ENCODE data around the gene XXYLT1. TPM values are rescaled to one million over a fixed set of nuclear protein-coding genes. Genes with fewer than 3 reads are reported as not detected.

Gene XXYLT1
- total and polyA plus RNA-seq, 12 donors: 6.2 to 14.6 (median 9.3) TPM

- H3K9me3 ChIP-seq (replicated peaks in 1 of 3): no peaks in the 10 kb centered on the region
- no peaks in the 10 kb centered on the region for H3K27me3 ChIP-seq
- 95 to 100% (median 98%) methylated on average over 3 of the region's 3 CpGs; no CpG with 5 or more reads in 1 of the 4 donors for WGBS, 4 donors
- H3K4me1 ChIP-seq (replicated peaks in 1 of 2): peaks cover 30 to 41% of the 10 kb centered on the region in 2 donors
- peak overlapping the region in 1 of 5 donors; percentile 85 for H3K27ac ChIP-seq
- intact Hi-C loops (cut with DNase I): no loop called here
- no peak overlapping the region for H3K4me3 ChIP-seq
- H3K36me3 ChIP-seq (replicated peaks in 1 of 2): no peaks in the 10 kb centered on the region
- TF ChIP-seq, protein P1, sequence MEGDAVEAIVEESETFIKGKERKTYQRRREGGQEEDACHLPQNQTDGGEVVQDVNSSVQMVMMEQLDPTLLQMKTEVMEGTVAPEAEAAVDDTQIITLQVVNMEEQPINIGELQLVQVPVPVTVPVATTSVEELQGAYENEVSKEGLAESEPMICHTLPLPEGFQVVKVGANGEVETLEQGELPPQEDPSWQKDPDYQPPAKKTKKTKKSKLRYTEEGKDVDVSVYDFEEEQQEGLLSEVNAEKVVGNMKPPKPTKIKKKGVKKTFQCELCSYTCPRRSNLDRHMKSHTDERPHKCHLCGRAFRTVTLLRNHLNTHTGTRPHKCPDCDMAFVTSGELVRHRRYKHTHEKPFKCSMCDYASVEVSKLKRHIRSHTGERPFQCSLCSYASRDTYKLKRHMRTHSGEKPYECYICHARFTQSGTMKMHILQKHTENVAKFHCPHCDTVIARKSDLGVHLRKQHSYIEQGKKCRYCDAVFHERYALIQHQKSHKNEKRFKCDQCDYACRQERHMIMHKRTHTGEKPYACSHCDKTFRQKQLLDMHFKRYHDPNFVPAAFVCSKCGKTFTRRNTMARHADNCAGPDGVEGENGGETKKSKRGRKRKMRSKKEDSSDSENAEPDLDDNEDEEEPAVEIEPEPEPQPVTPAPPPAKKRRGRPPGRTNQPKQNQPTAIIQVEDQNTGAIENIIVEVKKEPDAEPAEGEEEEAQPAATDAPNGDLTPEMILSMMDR (IDR thresholded peaks at IDR 0.05): no peak
- TF ChIP-seq POLR2A (IDR thresholded peaks at IDR 0.05): no peak
- DNase-seq: peak in 2 of 7 donors; percentile 11 to 42
Measured at GRCh38 chr3:195224980-195225580, 45.9 kb downstream of the XXYLT1 start.

- DNase-seq: peak in 3 of 7 donors; percentile 11 to 42 (median 15)
- H3K4me3 ChIP-seq: no peak overlapping the region
- intact Hi-C loops (cut with DNase I): no loop called here
- no peaks in the 10 kb centered on the region for H3K27me3 ChIP-seq
- no peak for TF ChIP-seq POLR2A (IDR thresholded peaks at IDR 0.05)
- TF ChIP-seq, protein P1 (IDR thresholded peaks at IDR 0.05): no peak
- no peaks in the 10 kb centered on the region for H3K9me3 ChIP-seq (replicated peaks in 1 of 3)
- 88 to 99% (median 90%) methylated on average over 8 to 12 of the region's 12 CpGs for WGBS, 4 donors
- peak overlapping the region in 4 of 5 donors; percentile 15 to 89 (median 74) for H3K27ac ChIP-seq
- no peaks in the 10 kb centered on the region for H3K36me3 ChIP-seq (replicated peaks in 1 of 2)
- H3K4me1 ChIP-seq (replicated peaks in 1 of 2): peaks cover 33 to 45% of the 10 kb centered on the region in 2 donors
Measured at GRCh38 chr3:195224156-195224979, 46.6 kb downstream of the XXYLT1 start.

GRCh38 chr3:195221876-195222617 lies 48.9 kb downstream of the XXYLT1 start:
- Histone ChIP-seq H3K27ac (peak overlapping the region; percentile 15 to 89 (median 59)), H3K4me1 (replicated peaks in 1 of 2) (peaks cover 33 to 45% of the 10 kb centered on the region in 2 donors), H3K36me3 (replicated peaks in 1 of 2) (no peaks in the 10 kb centered on the region), H3K4me3 (no peak overlapping the region), H3K9me3 (replicated peaks in 1 of 3) (no peaks in the 10 kb centered on the region), H3K27me3 (no peaks in the 10 kb centered on the region)
- TF ChIP-seq POLR2A (IDR thresholded peaks at IDR 0.05): no peak
- TF ChIP-seq, protein P1 (IDR thresholded peaks at IDR 0.05): no peak
- DNase-seq: peak in 1 of 7 donors; percentile 19
- intact Hi-C loops (cut with DNase I): no loop called here
- WGBS, 4 donors: 80 to 89% (median 86%) methylated on average over 12 to 15 of the region's 15 CpGs

All from adrenal gland (tissue), 12 donors.